GM12892 (cell line): Measurements from ENCODE around the gene CD247.

ENCODE experiments used
- POLR2A ChIP-seq: IDR thresholded peaks from 2 replicates; pipeline ENCODE4 v1.6.1; 2011; ENCODE audit warnings: low read depth, low read length, control low read depth
- POLR2AphosphoS5 ChIP-seq: IDR thresholded peaks from 2 replicates; pipeline ENCODE4 v1.6.1; 2011; ENCODE audit warnings: low read depth, low read length, control low read depth
- TAF1 ChIP-seq: IDR thresholded peaks from 2 replicates; pipeline ENCODE4 v1.6.1; 2011; ENCODE audit warnings: low read depth, mild to moderate bottlenecking, control low read depth, low read length, borderline replicate concordance

DNA sequence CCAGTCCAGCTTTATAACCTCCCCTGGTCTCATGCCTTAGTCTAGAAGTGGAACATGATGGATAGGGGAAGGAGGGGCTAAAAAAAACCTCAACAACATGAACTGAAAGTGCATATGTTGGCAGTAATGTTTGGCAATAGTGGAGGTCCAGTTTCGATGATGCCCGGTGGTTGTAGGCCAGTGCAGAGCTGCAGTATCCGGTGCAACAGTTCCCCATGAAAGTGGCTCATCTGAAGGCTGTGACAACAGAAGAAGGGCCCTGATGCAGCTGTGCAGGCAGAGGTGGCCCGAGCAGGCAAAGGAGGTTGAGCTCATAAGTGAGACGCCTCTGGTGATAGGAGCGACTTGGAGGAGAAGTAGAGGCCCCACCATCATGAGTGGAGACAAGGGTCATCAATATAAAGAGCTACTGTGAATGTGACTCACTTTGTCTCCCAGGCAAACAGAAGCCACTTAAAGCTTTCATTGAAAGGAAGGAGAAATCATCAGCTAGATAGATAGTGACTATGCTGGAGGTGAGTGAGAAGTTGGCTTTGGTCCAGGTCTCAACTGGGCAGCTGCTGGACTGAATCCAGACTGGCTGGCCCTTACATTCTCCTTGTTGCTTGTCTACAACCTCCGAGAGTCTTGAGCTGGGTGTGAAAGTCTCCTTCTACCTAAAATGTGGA, 45.4 kb upstream of the CD247 start:
- TF ChIP-seq POLR2A (no peak), POLR2AphosphoS5 (no peak), TAF1 (no peak)
